ENCODE data around the gene CFAP97D2.
"Not testable (repeated sequence)": the region's sequence is repeated elsewhere in the genome, so short reads cannot be mapped to it uniquely, and the experiment has no call there.

Gene CFAP97D2

GRCh38 chr13:114179087-114179658 lies at the start of gene CFAP97D2:
TSS of gene CFAP97D2 (plus strand) at chr13:114179257. CDS start at chr13:114179331, 74 bp downstream.
- DNase-seq: peak; percentile 65

GRCh38 chr13:114129649-114130062 lies 49.4 kb upstream of the CFAP97D2 start:
- no peak for DNase-seq

- DNase-seq: no peak
Measured at GRCh38 chr13:114130131-114130836, 48.8 kb upstream of the CFAP97D2 start.

GRCh38 chr13:114130837-114131582 lies 48.0 kb upstream of the CFAP97D2 start:
- peak; percentile 45 for DNase-seq

GRCh38 chr13:114131583-114132418 lies 47.3 kb upstream of the CFAP97D2 start:
- no peak for DNase-seq

GRCh38 chr13:114132419-114133121 lies 46.5 kb upstream of the CFAP97D2 start, which contains the start of gene RASA3:
TSS of gene RASA3 (minus strand) at chr13:114132623. CDS start at chr13:114132489, 134 bp downstream.
- no peak for DNase-seq

GRCh38 chr13:114133126-114133525 lies 45.9 kb upstream of the CFAP97D2 start:
- DNase-seq: not testable (repeated sequence)

- DNase-seq: not testable (repeated sequence)
Measured at GRCh38 chr13:114133552-114133951, 45.5 kb upstream of the CFAP97D2 start.

- no peak for DNase-seq
Measured at GRCh38 chr13:114134111-114134943, 44.7 kb upstream of the CFAP97D2 start.

- DNase-seq: no peak
Measured at GRCh38 chr13:114134944-114135610, 44.0 kb upstream of the CFAP97D2 start.

- DNase-seq: no peak
Measured at GRCh38 chr13:114135731-114136171, 43.3 kb upstream of the CFAP97D2 start.

- no peak for DNase-seq
Measured at GRCh38 chr13:114136576-114136975, 42.5 kb upstream of the CFAP97D2 start.

- no peak for DNase-seq
Measured at GRCh38 chr13:114140131-114140905, 38.7 kb upstream of the CFAP97D2 start.

GRCh38 chr13:114140906-114141250 lies 38.2 kb upstream of the CFAP97D2 start:
- DNase-seq: no peak

GRCh38 chr13:114141261-114141996 lies 37.6 kb upstream of the CFAP97D2 start:
- DNase-seq: no peak

- no peak for DNase-seq
Measured at GRCh38 chr13:114142137-114142550, 36.9 kb upstream of the CFAP97D2 start.

GRCh38 chr13:114142640-114143490 lies 36.2 kb upstream of the CFAP97D2 start:
- peak; percentile 79 for DNase-seq
